Stimulated activated CD8-positive, alpha-beta memory T cell treated with anti-CD3 and anti-CD28 coated beads, Interleukin-7, amount 100 ng/mL, for 4 hours (primary cell): ENCODE results near the gene ACCSL.

Experiments used
- DNase-seq, 2 donors: peaks; one replicate each; pipeline ENCODE4 v3.0.0-alpha.2; 2020; ENCODE audit warnings: low read depth in 2 of 2

ACCSL gene

GRCh38 chr11:44018127-44018521 is 29.7 kb upstream of the ACCSL start:
- DNase-seq = no peak

- no peak for DNase-seq
Observed at GRCh38 chr11:44018829-44019228, 29.0 kb upstream of the ACCSL start.

- DNase-seq = no peak
Observed at GRCh38 chr11:44024977-44025376, 22.8 kb upstream of the ACCSL start.

- DNase-seq = no peak
Observed at GRCh38 chr11:44025727-44026126, 22.1 kb upstream of the ACCSL start.

GRCh38 chr11:44028401-44028800 is 19.4 kb upstream of the ACCSL start:
- no peak for DNase-seq

- DNase-seq = no peak
Observed at GRCh38 chr11:44028816-44029506, 18.8 kb upstream of the ACCSL start.

- DNase-seq = no peak
Observed at GRCh38 chr11:44029507-44029845, 18.3 kb upstream of the ACCSL start.

- DNase-seq = no peak
Observed at GRCh38 chr11:44029977-44030911, 17.5 kb upstream of the ACCSL start.

- no peak for DNase-seq
Observed at GRCh38 chr11:44030996-44031395, 16.8 kb upstream of the ACCSL start.

- no peak for DNase-seq
Observed at GRCh38 chr11:44031549-44031948, 16.2 kb upstream of the ACCSL start.

GRCh38 chr11:44032299-44033085 is 15.3 kb upstream of the ACCSL start:
- no peak for DNase-seq

GRCh38 chr11:44033411-44033850 is 14.3 kb upstream of the ACCSL start:
- no peak for DNase-seq

GRCh38 chr11:44033856-44034255 is 13.9 kb upstream of the ACCSL start:
- no peak for DNase-seq

GRCh38 chr11:44034639-44035038 is 13.1 kb upstream of the ACCSL start:
- no peak for DNase-seq

GRCh38 chr11:44036811-44037657 is 10.7 kb upstream of the ACCSL start:
- peak in 1 of 2 donors; percentile 4 for DNase-seq

- no peak for DNase-seq
Observed at GRCh38 chr11:44037658-44037998, 10.2 kb upstream of the ACCSL start.

- DNase-seq = no peak
Observed at GRCh38 chr11:44043157-44043556, 4.6 kb upstream of the ACCSL start.

GRCh38 chr11:44046182-44046581 is 1.6 kb upstream of the ACCSL start:
- DNase-seq = no peak

GRCh38 chr11:44047298-44047697 is 483 bp upstream of the ACCSL start:
- DNase-seq = no peak

- no peak for DNase-seq
Observed at GRCh38 chr11:44049832-44050231, 2.1 kb downstream of the ACCSL start.

- no peak for DNase-seq
Observed at GRCh38 chr11:44051171-44051570, 3.4 kb downstream of the ACCSL start.
